ENCODE data around the gene ANKHD1. TPM values are rescaled to one million over a fixed set of nuclear protein-coding genes. Genes with fewer than 3 reads are reported as not detected.

Gene ANKHD1
- total RNA-seq, 6 experiments from 2014 or later = 45.5 to 73.2 (median 62.6) TPM

DNA sequence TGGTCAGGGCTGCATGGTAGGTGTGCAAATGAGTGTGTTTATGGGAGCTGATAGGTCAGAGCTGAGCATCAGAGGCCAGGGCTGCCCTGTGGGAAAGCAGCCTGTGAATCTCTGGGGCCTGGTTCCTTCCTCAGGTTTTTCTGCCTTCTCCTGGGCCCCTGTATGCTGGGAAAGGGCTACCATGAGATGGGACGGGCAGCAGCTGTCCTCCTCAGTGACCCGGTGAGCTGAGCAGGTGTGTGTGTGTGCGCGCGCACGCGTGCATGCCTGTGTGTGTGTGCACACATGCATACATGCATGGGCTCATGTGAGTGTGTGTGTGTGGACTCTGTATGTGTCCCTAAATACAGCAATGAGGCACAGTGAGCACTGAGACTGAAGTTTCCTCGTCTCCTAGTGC lies 39.3 kb upstream of the ANKHD1 start:
- Histone ChIP-seq H3K4me1 (peaks cover 0 to 4% (median 0%) of the 10 kb centered on the region in 4 donors), H3K36me3 (no peaks in the 10 kb centered on the region), H3K9me3 (no peaks in the 10 kb centered on the region), H3K27me3 (no peaks in the 10 kb centered on the region), H3K4me3 (no peak overlapping the region), H3K27ac (no peak overlapping the region)
- intact Hi-C loops (cut with DNase I) = loop anchor here in 1 of 2 donors (10.0 kb wide), 1 partner anchor 352 kb away; no protein-coding TSS in a partner anchor
- 29% methylated on average over 1 of the region's 8 CpGs for WGBS (ENCODE audit: insufficient coverage, low coverage, low lambda C conversion rate, missing lambda C conversion rate)
- TF ChIP-seq, protein P1, sequence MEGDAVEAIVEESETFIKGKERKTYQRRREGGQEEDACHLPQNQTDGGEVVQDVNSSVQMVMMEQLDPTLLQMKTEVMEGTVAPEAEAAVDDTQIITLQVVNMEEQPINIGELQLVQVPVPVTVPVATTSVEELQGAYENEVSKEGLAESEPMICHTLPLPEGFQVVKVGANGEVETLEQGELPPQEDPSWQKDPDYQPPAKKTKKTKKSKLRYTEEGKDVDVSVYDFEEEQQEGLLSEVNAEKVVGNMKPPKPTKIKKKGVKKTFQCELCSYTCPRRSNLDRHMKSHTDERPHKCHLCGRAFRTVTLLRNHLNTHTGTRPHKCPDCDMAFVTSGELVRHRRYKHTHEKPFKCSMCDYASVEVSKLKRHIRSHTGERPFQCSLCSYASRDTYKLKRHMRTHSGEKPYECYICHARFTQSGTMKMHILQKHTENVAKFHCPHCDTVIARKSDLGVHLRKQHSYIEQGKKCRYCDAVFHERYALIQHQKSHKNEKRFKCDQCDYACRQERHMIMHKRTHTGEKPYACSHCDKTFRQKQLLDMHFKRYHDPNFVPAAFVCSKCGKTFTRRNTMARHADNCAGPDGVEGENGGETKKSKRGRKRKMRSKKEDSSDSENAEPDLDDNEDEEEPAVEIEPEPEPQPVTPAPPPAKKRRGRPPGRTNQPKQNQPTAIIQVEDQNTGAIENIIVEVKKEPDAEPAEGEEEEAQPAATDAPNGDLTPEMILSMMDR (IDR thresholded peaks at IDR 0.05) = no peak
- no peak for TF ChIP-seq POLR2A (IDR thresholded peaks at IDR 0.05)
- DNase-seq (no peak), ATAC-seq (no peak)

DNA sequence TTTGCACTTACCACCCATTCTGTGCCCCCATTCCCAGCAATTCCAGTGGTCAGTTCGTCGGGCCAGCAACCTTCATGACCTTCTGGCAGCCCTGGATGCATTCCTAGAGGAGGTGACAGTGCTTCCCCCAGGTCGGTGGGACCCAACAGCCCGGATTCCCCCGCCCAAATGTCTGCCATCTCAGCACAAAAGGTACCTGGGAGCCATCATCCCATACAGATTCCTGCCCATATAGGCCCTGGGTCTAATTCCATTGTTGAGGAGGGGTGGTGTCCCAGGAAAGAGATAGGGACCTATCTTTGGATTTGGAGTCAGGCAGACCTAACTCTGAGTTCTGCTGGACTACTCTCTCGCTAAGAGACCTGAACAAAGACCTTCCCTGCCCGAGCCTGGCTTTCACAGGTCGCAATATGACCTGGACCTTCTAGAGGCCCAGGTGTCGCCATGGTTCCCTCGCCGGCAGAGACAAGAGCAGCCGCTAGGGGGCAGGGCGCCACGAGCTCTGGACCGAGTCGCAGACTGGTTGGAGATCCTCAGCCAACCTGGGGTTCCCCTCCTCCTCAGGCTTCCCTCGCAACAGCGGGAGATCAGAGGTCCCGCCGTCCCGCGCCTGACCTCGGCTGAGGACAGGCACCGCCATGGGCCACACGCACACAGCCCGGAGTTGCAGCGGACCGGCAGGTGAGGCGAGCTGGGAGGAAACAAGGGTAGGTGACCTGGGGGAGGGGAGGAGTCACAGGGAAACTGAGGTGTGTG lies 38.6 kb upstream of the ANKHD1 start:
- 0% methylated on average over 9 of the region's 29 CpGs for WGBS (ENCODE audit: insufficient coverage, low coverage, low lambda C conversion rate, missing lambda C conversion rate)
- H3K27ac ChIP-seq = no peak overlapping the region
- peak; percentile 89 to 97 (median 94) for ATAC-seq
- H3K4me1 ChIP-seq = peaks cover 0 to 4% (median 0%) of the 10 kb centered on the region in 4 donors
- H3K27me3 ChIP-seq = no peaks in the 10 kb centered on the region
- peak; percentile 86 to 89 (median 89) for DNase-seq
- intact Hi-C loops (cut with DNase I) = loop anchor here in 1 of 2 donors (10.0 kb wide), 1 partner anchor 352 kb away; no protein-coding TSS in a partner anchor
- no peaks in the 10 kb centered on the region for H3K36me3 ChIP-seq
- no peaks in the 10 kb centered on the region for H3K9me3 ChIP-seq
- H3K4me3 ChIP-seq = peak overlapping the region in 2 of 3 donors; percentile 34 to 44
- no peak for TF ChIP-seq POLR2A (IDR thresholded peaks at IDR 0.05)
- TF ChIP-seq, protein P1 (IDR thresholded peaks at IDR 0.05) = peak; percentile 87 to 99 (median 96)

DNA sequence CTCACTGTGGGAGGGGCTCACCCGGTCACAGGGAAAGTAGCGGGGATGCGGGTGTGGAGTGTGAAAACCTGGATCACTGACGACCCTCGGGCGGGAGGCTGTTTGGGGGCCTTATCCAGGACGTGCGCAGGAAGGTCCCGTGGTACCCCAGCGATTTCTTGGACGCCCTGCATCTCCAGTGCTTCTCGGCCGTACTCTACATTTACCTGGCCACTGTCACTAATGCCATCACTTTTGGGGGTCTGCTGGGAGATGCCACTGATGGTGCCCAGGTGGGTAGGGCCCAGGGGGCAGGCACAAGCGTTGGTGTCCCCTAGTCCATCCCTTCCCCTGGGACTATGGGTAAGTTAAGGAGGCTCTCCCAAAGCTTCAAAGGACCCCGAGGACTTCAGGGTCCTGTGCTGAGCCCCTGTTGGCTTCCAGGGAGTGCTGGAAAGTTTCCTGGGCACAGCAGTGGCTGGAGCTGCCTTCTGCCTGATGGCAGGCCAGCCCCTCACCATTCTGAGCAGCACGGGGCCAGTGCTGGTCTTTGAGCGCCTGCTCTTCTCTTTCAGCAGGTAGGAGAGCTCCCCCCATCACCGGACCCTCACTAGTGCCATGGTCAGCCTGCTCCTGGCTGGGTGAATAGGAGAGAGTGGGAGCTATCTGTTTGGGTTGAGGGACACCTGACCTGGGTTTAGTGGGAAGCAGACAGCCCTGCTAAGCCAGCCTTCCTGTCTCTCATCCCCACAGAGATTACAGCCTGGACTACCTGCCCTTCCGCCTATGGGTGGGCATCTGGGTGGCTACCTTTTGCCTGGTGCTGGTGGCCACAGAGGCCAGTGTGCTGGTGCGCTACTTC lies 37.8 kb upstream of the ANKHD1 start:
- Histone ChIP-seq H3K4me3 (peak overlapping the region in 2 of 3 donors; percentile 34 to 44), H3K27ac (no peak overlapping the region), H3K4me1 (peaks cover 0 to 4% (median 0%) of the 10 kb centered on the region in 4 donors), H3K9me3 (no peaks in the 10 kb centered on the region), H3K36me3 (no peaks in the 10 kb centered on the region), H3K27me3 (no peaks in the 10 kb centered on the region)
- DNase-seq = no peak
- ATAC-seq = no peak
- 62% methylated on average over 12 of the region's 20 CpGs for WGBS (ENCODE audit: insufficient coverage, low coverage, low lambda C conversion rate, missing lambda C conversion rate)
- TF ChIP-seq, protein P1 (IDR thresholded peaks at IDR 0.05) = no peak
- TF ChIP-seq POLR2A (IDR thresholded peaks at IDR 0.05) = no peak
- intact Hi-C loops (cut with DNase I) = loop anchor here in 1 of 2 donors (10.0 kb wide), 1 partner anchor 351 kb away; no protein-coding TSS in a partner anchor

DNA sequence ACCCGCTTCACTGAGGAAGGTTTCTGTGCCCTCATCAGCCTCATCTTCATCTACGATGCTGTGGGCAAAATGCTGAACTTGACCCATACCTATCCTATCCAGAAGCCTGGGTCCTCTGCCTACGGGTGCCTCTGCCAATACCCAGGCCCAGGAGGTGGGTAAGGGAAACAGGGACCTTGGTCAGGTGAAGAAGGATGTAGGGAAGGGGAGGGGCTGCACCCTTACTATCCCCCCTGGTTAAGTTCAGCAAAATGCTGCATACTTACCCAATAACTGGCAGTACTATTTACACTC lies 37.2 kb upstream of the ANKHD1 start:
- no peak for ATAC-seq
- no peaks in the 10 kb centered on the region for H3K9me3 ChIP-seq
- no peaks in the 10 kb centered on the region for H3K27me3 ChIP-seq
- peaks cover 0 to 4% (median 0%) of the 10 kb centered on the region in 4 donors for H3K4me1 ChIP-seq
- no peaks in the 10 kb centered on the region for H3K36me3 ChIP-seq
- DNase-seq = no peak
- WGBS (ENCODE audit: insufficient coverage, low coverage, low lambda C conversion rate, missing lambda C conversion rate) = 93% methylated on average over 2 of the region's 3 CpGs
- no peak overlapping the region for H3K27ac ChIP-seq
- intact Hi-C loops (cut with DNase I) = loop anchor here in 1 of 2 donors (10.0 kb wide), 1 partner anchor 350 kb away; no protein-coding TSS in a partner anchor
- no peak overlapping the region for H3K4me3 ChIP-seq
- TF ChIP-seq, protein P1 (IDR thresholded peaks at IDR 0.05) = no peak
- no peak for TF ChIP-seq POLR2A (IDR thresholded peaks at IDR 0.05)
